A549 (cell line): ENCODE measurements around the gene INSC. TPM values are rescaled to one million over a fixed set of nuclear protein-coding genes. Genes with fewer than 3 reads are reported as not detected.

Source experiments
- ATAC-seq, 2 experiments: fragments of 200-7000 bp in 1 of 2; fragments of >200 bp in 1 of 2; cut with Nextera tagmentation in 1 of 2; cut with Tn5 transposase in 1 of 2; 3 replicates each; pipeline versions ENCODE4 v1.8.0 to v1.9.1; 2018 to 2020; ENCODE audit warnings: mild to moderate bottlenecking in 1 of 2, moderate library complexity in 1 of 2
- CTCF ChIA-PET: fragments of 300-600 bp; sonication (Branson Sonifier 250); formaldehyde crosslinking; extraction: SDS; loops from one replicate; lab custom pipeline; 2021; ENCODE audit warnings: antibody characterized with exemption, inconsistent platforms; lab: Yijun Ruan, JAX
- POLR2A ChIA-PET: fragments of 350-600 bp; formaldehyde crosslinking; extraction: SDS; loops from one replicate; lab custom pipeline; 2021; ENCODE audit warnings: antibody characterized with exemption, inconsistent platforms; lab: Yijun Ruan, JAX
- DNase-seq, 2 experiments: peaks; one replicate each; pipeline versions ENCODE4 v3.0.0 to v3.0.0-alpha.2; 2011 to 2016; ENCODE audit warnings: low read depth in 1 of 2, low spot score in 1 of 2
- FAIRE-seq: peaks from 2 replicates; lab custom pipeline; 2011; peaks lifted over from hg19 to GRCh38; lab: Jason Lieb, UNC
- H3K27ac ChIP-seq, 2 experiments: fragments of >200 bp; sonication (Bioruptor Twin); formaldehyde crosslinking; 3 replicates each; pipeline ENCODE4 v1.5.1; 2016 to 2017
- H3K4me1 ChIP-seq: fragments of >200 bp; sonication (Bioruptor Twin); formaldehyde crosslinking; 3 replicates; pipeline ENCODE4 v1.6.1; 2016
- H3K4me2 ChIP-seq: fragments of >200 bp; sonication (Bioruptor Twin); formaldehyde crosslinking; 3 replicates; pipeline ENCODE4 v1.6.1; 2016
- H3K4me3 ChIP-seq: fragments of >200 bp; sonication (Bioruptor Twin); formaldehyde crosslinking; 3 replicates; pipeline ENCODE4 v1.5.1; 2016
- H3K9me3 ChIP-seq: fragments of >200 bp; sonication (Bioruptor Twin); formaldehyde crosslinking; 3 replicates; pipeline ENCODE4 v1.6.1; 2016
- CBX2 ChIP-seq: fragments of 200-600 bp; sonication (generic); IDR thresholded peaks from 2 replicates; pipeline ENCODE4 v1.6.1; 2016; ENCODE audit warnings: low read depth, mild to moderate bottlenecking, borderline replicate concordance
- CHD2 ChIP-seq: fragments of 150-350 bp; IDR thresholded peaks from 2 replicates; pipeline ENCODE4 v1.6.1; 2014; ENCODE audit warnings: low read length; ENCODE audit not compliant: partially characterized antibody
- CHD4 ChIP-seq: fragments of 200-600 bp; sonication (generic); IDR thresholded peaks from 2 replicates; pipeline ENCODE4 v1.6.1; 2016; ENCODE audit warnings: antibody characterized with exemption, mild to moderate bottlenecking, borderline replicate concordance
- CTCF ChIP-seq: fragments of >200 bp; sonication (Bioruptor Twin); formaldehyde crosslinking; IDR thresholded peaks from 3 replicates; pipeline ENCODE4 v1.5.1; 2016
- E2F6 ChIP-seq: IDR thresholded peaks from 2 replicates; pipeline ENCODE4 v1.6.1; 2012; ENCODE audit warnings: low read depth, borderline replicate concordance
- EHMT2 ChIP-seq: fragments of 200-600 bp; sonication (generic); IDR thresholded peaks from 2 replicates; pipeline ENCODE4 v1.6.1; 2016; ENCODE audit warnings: antibody characterized with exemption, low read depth, mild to moderate bottlenecking, moderate library complexity
- HDAC2 ChIP-seq: fragments of 200-600 bp; sonication (generic); IDR thresholded peaks from 2 replicates; pipeline ENCODE4 v1.6.1; 2016
- HOXA7 ChIP-seq: fragments of 250-450 bp; sonication (Bioruptor Pico); IDR thresholded peaks from 2 replicates; pipeline ENCODE4 v1.5.0; 2020; ENCODE audit warnings: mild to moderate bottlenecking, moderate library complexity
- HOXB5 ChIP-seq: fragments of 250-450 bp; sonication (Bioruptor Pico); IDR thresholded peaks from 2 replicates; pipeline ENCODE4 v1.5.0; 2020; ENCODE audit warnings: mild to moderate bottlenecking, moderate library complexity
- MAFK ChIP-seq: fragments of 450-650 bp; IDR thresholded peaks from 2 replicates; pipeline ENCODE4 v1.6.1; 2014; ENCODE audit not compliant: partially characterized antibody
- MAZ ChIP-seq: fragments of 150-350 bp; IDR thresholded peaks from 2 replicates; pipeline ENCODE4 v1.6.1; 2014; ENCODE audit warnings: antibody characterized with exemption, low read depth, low read length, borderline replicate concordance
- MYC ChIP-seq: IDR thresholded peaks from 2 replicates; pipeline ENCODE4 v1.6.1; 2012; ENCODE audit warnings: mild to moderate bottlenecking, inconsistent platforms, low read length, improper control_type of control experiment, borderline replicate concordance
- POLR2AphosphoS2 ChIP-seq: conservative IDR thresholded peaks from 2 replicates; pipeline ENCODE4 v1.6.1; 2012; ENCODE audit warnings: low read length, improper control_type of control experiment, inconsistent platforms
- RAD21 ChIP-seq, 2 experiments: fragments of >200 bp in 1 of 2; sonication (Bioruptor Twin) in 1 of 2; formaldehyde crosslinking in 1 of 2; IDR thresholded peaks in 1 of 2; conservative IDR thresholded peaks in 1 of 2; 2 replicates in 1 of 2; 3 replicates in 1 of 2; pipeline ENCODE4 v1.6.1; 2012 to 2018; ENCODE audit warnings: inconsistent platforms in 1 of 2
- RARB ChIP-seq: fragments of 250-450 bp; sonication (Bioruptor Pico); IDR thresholded peaks from 2 replicates; pipeline ENCODE4 v1.8.0; 2021; ENCODE audit warnings: mild to moderate bottlenecking, moderate library complexity
- RCOR1 ChIP-seq: fragments of 150-350 bp; IDR thresholded peaks from 2 replicates; pipeline ENCODE4 v1.6.1; 2014; ENCODE audit warnings: antibody characterized with exemption, low read length, low read depth
- RFX5 ChIP-seq: fragments of 450-650 bp; IDR thresholded peaks from 2 replicates; pipeline ENCODE4 v1.7.1; 2014; ENCODE audit warnings: antibody characterized with exemption, mild to moderate bottlenecking, moderate library complexity
- RNF2 ChIP-seq: fragments of 200-600 bp; sonication (generic); IDR thresholded peaks from 2 replicates; pipeline ENCODE4 v1.6.1; 2016; ENCODE audit warnings: low read depth, mild to moderate bottlenecking, antibody characterized with exemption, moderate library complexity, borderline replicate concordance
- SMC3 ChIP-seq: fragments of >200 bp; sonication (Bioruptor Twin); formaldehyde crosslinking; IDR thresholded peaks from 3 replicates; pipeline ENCODE4 v1.6.1; 2018; ENCODE audit warnings: inconsistent platforms
- SREBF2 ChIP-seq: fragments of 450-650 bp; IDR thresholded peaks from 2 replicates; pipeline ENCODE4 v1.6.1; 2014; ENCODE audit warnings: mild to moderate bottlenecking, moderate library complexity
- TFCP2L1 ChIP-seq: fragments of 250-450 bp; sonication (Bioruptor Pico); IDR thresholded peaks from 2 replicates; pipeline ENCODE4 v1.5.0; 2021; ENCODE audit warnings: mild to moderate bottlenecking
- TP53 ChIP-seq: fragments of 250-450 bp; sonication (Bioruptor Pico); IDR thresholded peaks from 2 replicates; pipeline ENCODE4 v1.5.0; 2021; ENCODE audit warnings: mild to moderate bottlenecking, moderate library complexity
- ZC3H11A ChIP-seq: fragments of 450-650 bp; IDR thresholded peaks from 2 replicates; pipeline ENCODE4 v1.6.1; 2014; ENCODE audit warnings: antibody characterized with exemption, mild to moderate bottlenecking
- ZFP36 ChIP-seq: fragments of 450-650 bp; IDR thresholded peaks from 2 replicates; pipeline ENCODE4 v1.6.1; 2014; ENCODE audit warnings: borderline replicate concordance; ENCODE audit not compliant: partially characterized antibody
- ZNF302 ChIP-seq: fragments of 250-450 bp; sonication (Bioruptor Pico); IDR thresholded peaks from 2 replicates; pipeline ENCODE4 v1.9.0; 2021; ENCODE audit warnings: inconsistent platforms, mild to moderate bottlenecking, moderate library complexity
- WGBS: methylation state at CpG from one replicate; pipeline ENCODE4 v1.1.6; 2017; ENCODE audit errors: missing lambda C conversion rate; 5-methylcytosine and 5-hydroxymethylcytosine counted together
- polyA plus RNA-seq, 4 experiments: library from polyadenylated mRNA; depleted of rRNA in 3 of 4; stranded (reverse); fragments of >200 nt; fragmentation: RNase III in 1 of 4; extraction: RNeasy Plus Mini Kit Qiagen cat#74134 plus additional on column Dnase treatment in 1 of 4; gene quantifications; 2 replicates in 3 of 4; 3 replicates in 1 of 4; pipeline ENCODE4 v1.2.3, GENCODE V29; 2011 to 2017
- TF ChIP-seq, protein P1 (sequence below): IDR thresholded peaks from 2 replicates; pipeline ENCODE4 v1.6.1; 2012
- TF ChIP-seq, protein P2 (sequence below): IDR thresholded peaks from 2 replicates; pipeline ENCODE4 v1.6.1; 2012

The INSC gene
- polyA plus RNA-seq, 2 of the 4 experiments (the other 2 are of a cell fraction), result not detected

DNA sequence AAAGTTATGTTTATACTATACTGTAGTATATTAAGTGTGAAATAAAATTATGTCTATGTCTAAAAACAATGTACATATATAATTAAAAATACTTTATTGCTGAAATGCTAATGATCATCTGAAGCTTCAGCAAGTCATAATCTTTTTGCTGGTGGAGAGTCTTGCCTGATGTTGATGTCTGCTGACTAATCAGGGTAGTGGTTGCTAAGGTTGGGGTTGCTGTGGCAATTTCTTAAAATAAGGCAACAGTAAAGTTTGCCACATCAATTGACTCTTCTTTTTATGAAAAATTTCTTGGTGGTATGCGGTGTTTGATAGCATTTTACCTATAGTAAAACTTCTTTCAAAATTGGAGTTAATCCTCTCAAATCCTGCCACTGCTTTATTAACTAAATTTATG, 21.4 kb downstream of the INSC start:
- no peaks in the 10 kb centered on the region for H3K9me3 ChIP-seq
- TF ChIP-seq CHD4 (no peak), MAFK (no peak), HOXB5 (CRISPR knock-in tag) (no peak), RCOR1 (no peak), E2F6 (no peak), RARB (no peak), MAZ (no peak), SMC3 (no peak), ZNF302 (no peak), MYC (no peak), RAD21 (conservative IDR thresholded peaks at IDR 0.05 in 1 of 2, IDR thresholded peaks at IDR 0.05 in 1 of 2) (no peak), TFCP2L1 (CRISPR knock-in tag) (no peak), TP53 (CRISPR knock-in tag) (no peak), ZC3H11A (no peak), ZFP36 (no peak)
- TF ChIP-seq, protein P1, sequence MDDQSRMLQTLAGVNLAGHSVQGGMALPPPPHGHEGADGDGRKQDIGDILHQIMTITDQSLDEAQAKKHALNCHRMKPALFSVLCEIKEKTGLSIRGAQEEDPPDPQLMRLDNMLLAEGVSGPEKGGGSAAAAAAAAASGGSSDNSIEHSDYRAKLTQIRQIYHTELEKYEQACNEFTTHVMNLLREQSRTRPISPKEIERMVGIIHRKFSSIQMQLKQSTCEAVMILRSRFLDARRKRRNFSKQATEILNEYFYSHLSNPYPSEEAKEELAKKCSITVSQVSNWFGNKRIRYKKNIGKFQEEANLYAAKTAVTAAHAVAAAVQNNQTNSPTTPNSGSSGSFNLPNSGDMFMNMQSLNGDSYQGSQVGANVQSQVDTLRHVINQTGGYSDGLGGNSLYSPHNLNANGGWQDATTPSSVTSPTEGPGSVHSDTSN, result no peak
- TF ChIP-seq, protein P2, sequence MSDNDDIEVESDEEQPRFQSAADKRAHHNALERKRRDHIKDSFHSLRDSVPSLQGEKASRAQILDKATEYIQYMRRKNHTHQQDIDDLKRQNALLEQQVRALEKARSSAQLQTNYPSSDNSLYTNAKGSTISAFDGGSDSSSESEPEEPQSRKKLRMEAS, result no peak
- TF ChIP-seq, all 56 proteins: peak for 0
- Histone ChIP-seq H3K4me3 (no peak overlapping the region), H3K4me1 (no peaks in the 10 kb centered on the region), H3K4me2 (no peak overlapping the region), H3K27ac (no peak overlapping the region)
- ATAC-seq, result no peak
- 19% methylated on average over 1 of the region's 1 CpG for WGBS
- ChIA-PET CTCF (no interaction called here), POLR2A (no interaction called here)
- DNase-seq, result no peak
- FAIRE-seq, result no peak

GRCh38 chr11:15139096-15139770, 24.5 kb downstream of the INSC start:
- H3K4me3 ChIP-seq, result no peak overlapping the region
- POLR2A ChIA-PET, result no interaction called here
- no peaks in the 10 kb centered on the region for H3K9me3 ChIP-seq
- WGBS, result 19% methylated on average over 5 of the region's 5 CpGs
- no peak overlapping the region for H3K27ac ChIP-seq
- no peak for DNase-seq
- no peak for FAIRE-seq
- CTCF ChIA-PET, result interaction anchor here (0.8 to 1.6 kb wide), 3 partner anchors 38 to 680 kb away, joined by 3 to 4 read pairs (median 3); no protein-coding TSS in a partner anchor
- H3K4me2 ChIP-seq, result no peak overlapping the region
- no peak for ATAC-seq
- no peaks in the 10 kb centered on the region for H3K4me1 ChIP-seq
- no peak for TF ChIP-seq POLR2AphosphoS2
- no peak for TF ChIP-seq HDAC2
- no peak for TF ChIP-seq RARB
- no peak for TF ChIP-seq ZC3H11A
- no peak for TF ChIP-seq MAZ
- no peak for TF ChIP-seq CTCF
- TF ChIP-seq RFX5, result no peak
- no peak for TF ChIP-seq RAD21 (conservative IDR thresholded peaks at IDR 0.05 in 1 of 2, IDR thresholded peaks at IDR 0.05 in 1 of 2)
- no peak for TF ChIP-seq SMC3
- TF ChIP-seq RNF2, result no peak
- no peak for TF ChIP-seq CBX2
- TF ChIP-seq CHD2, result no peak
- no peak for TF ChIP-seq EHMT2
- no peak for TF ChIP-seq SREBF2
- TF ChIP-seq HOXA7, result no peak
- no peak for TF ChIP-seq E2F6
